Motor neuron (in vitro differentiated cells): ENCODE data around the gene MAN2B2. TPM values are rescaled to one million over a fixed set of nuclear protein-coding genes. Genes with fewer than 3 reads are reported as not detected.

Experiments
- ATAC-seq, 8 experiments: fragments of 200-7000 bp; cut with Tn5 transposase; replicated peaks in 6 of 8; 2 replicates each; pipeline ENCODE4 v1.8.0; 2021; ENCODE audit warnings: mild to moderate bottlenecking in 8 of 8, moderate library complexity in 8 of 8
- H3K27ac ChIP-seq, 2 donors: fragments of 250-450 bp; sonication (Bioruptor Pico); 2 replicates each; pipeline ENCODE4 v1.9.0; 2021; ENCODE audit warnings: antibody characterized with exemption in 2 of 2, mild to moderate bottlenecking in 2 of 2, moderate library complexity in 1 of 2
- H3K4me1 ChIP-seq, 2 donors: fragments of 250-450 bp; sonication (Bioruptor Pico); replicated peaks in 1 of 2; 2 replicates each; pipeline ENCODE4 v1.6.1; 2021; ENCODE audit warnings: antibody characterized with exemption in 2 of 2, mild to moderate bottlenecking in 2 of 2, moderate library complexity in 1 of 2
- H3K4me3 ChIP-seq, 5 donors: fragments of 250-450 bp; sonication (Bioruptor Pico); 2 replicates each; pipeline ENCODE4 v1.9.0; 2021; ENCODE audit warnings: antibody characterized with exemption in 5 of 5, mild to moderate bottlenecking in 5 of 5, moderate library complexity in 4 of 5
- WGBS, 10 experiments: fragments of 450-650 bp; shearing (Covaris generic); methylation state at CpG; one replicate each; pipeline ENCODE4 v1.0.0; 2022; 5-methylcytosine and 5-hydroxymethylcytosine counted together
- in situ Hi-C, 9 experiments: fragments of 400-800 bp; cut with MboI; loops; one replicate each; pipeline ENCODE4 v1.15.0; 2021; ENCODE audit warnings: low sequenced_read_pairs in 9 of 9, low pct_unique_long_range_greater_than_20kb in 2 of 9; ENCODE audit not compliant: unreplicated experiment in 9 of 9
- total RNA-seq, 8 experiments: library from RNA; unstranded; fragments of 300-600 nt; gene quantifications; 2 replicates each; pipeline versions ENCODE4 v1.2.3 to v1.2.4, GENCODE V29; 2022

MAN2B2 gene
- total RNA-seq, 8 experiments from 2014 or later = 4.0 to 36.3 (median 12.2) TPM

GRCh38 chr4:6605605-6606004, 30.6 kb downstream of the MAN2B2 start:
- WGBS, 10 experiments = 43 to 100% (median 100%) methylated on average over 1 to 2 of the region's 2 CpGs; no CpG with 5 or more reads in 5 of the 10 experiments
- in situ Hi-C loops = no loop called here
- no peak for ATAC-seq
- no peak overlapping the region for H3K27ac ChIP-seq
- no peaks in the 10 kb centered on the region for H3K4me1 ChIP-seq
- H3K4me3 ChIP-seq = no peak overlapping the region

- H3K27ac ChIP-seq = no peak overlapping the region
- in situ Hi-C loops = no loop called here
- no peak for ATAC-seq
These were observed 31.7 kb downstream of the MAN2B2 start for GRCh38 chr4:6606465-6607235.

GRCh38 chr4:6607368-6608055, 32.5 kb downstream of the MAN2B2 start:
- no peaks in the 10 kb centered on the region for H3K4me1 ChIP-seq
- 60 to 94% (median 86%) methylated on average over 1 to 13 of the region's 13 CpGs; no CpG with 5 or more reads in 1 of the 10 experiments for WGBS, 10 experiments
- no peak for ATAC-seq
- H3K4me3 ChIP-seq = no peak overlapping the region
- no peak overlapping the region for H3K27ac ChIP-seq
- in situ Hi-C loops = no loop called here

More at GRCh38 chr4:6606465-6607235, 31.7 kb downstream of the MAN2B2 start:
- Histone ChIP-seq H3K4me3 (no peak overlapping the region), H3K4me1 (no peaks in the 10 kb centered on the region)
- 43 to 97% (median 82%) methylated on average over 1 to 6 of the region's 10 CpGs; no CpG with 5 or more reads in 4 of the 10 experiments for WGBS, 10 experiments

GRCh38 chr4:6608758-6609414, 33.9 kb downstream of the MAN2B2 start:
- 65 to 93% (median 84%) methylated on average over 3 to 10 of the region's 28 CpGs; no CpG with 5 or more reads in 6 of the 10 experiments for WGBS, 10 experiments
- in situ Hi-C loops = no loop called here
- no peak overlapping the region for H3K4me3 ChIP-seq
- ATAC-seq = peak in 5 of 8 experiments; percentile 75 to 95 (median 91)
- H3K4me1 ChIP-seq = no peaks in the 10 kb centered on the region
- no peak overlapping the region for H3K27ac ChIP-seq

GRCh38 chr4:6609415-6610079, 34.6 kb downstream of the MAN2B2 start:
- H3K4me1 ChIP-seq = no peaks in the 10 kb centered on the region
- in situ Hi-C loops = no loop called here
- H3K27ac ChIP-seq = no peak overlapping the region
- WGBS, 10 experiments = 80 to 100% (median 93%) methylated on average over 1 to 10 of the region's 26 CpGs; no CpG with 5 or more reads in 5 of the 10 experiments
- no peak for ATAC-seq
- no peak overlapping the region for H3K4me3 ChIP-seq

GRCh38 chr4:6610856-6611430, 36.0 kb downstream of the MAN2B2 start:
- Histone ChIP-seq H3K4me3 (no peak overlapping the region), H3K27ac (no peak overlapping the region), H3K4me1 (no peaks in the 10 kb centered on the region)
- WGBS, 10 experiments = 60 to 100% (median 100%) methylated on average over 1 to 3 of the region's 24 CpGs; no CpG with 5 or more reads in 6 of the 10 experiments
- ATAC-seq = no peak
- in situ Hi-C loops = no loop called here

GRCh38 chr4:6612961-6613675, 38.1 kb downstream of the MAN2B2 start:
- H3K4me1 ChIP-seq = no peaks in the 10 kb centered on the region
- 79 to 100% (median 85%) methylated on average over 1 to 3 of the region's 3 CpGs; no CpG with 5 or more reads in 4 of the 10 experiments for WGBS, 10 experiments
- in situ Hi-C loops = no loop called here
- no peak overlapping the region for H3K27ac ChIP-seq
- no peak for ATAC-seq
- H3K4me3 ChIP-seq = no peak overlapping the region

GRCh38 chr4:6613676-6614651, 39.0 kb downstream of the MAN2B2 start:
- H3K4me3 ChIP-seq = no peak overlapping the region
- in situ Hi-C loops = no loop called here
- no peak overlapping the region for H3K27ac ChIP-seq
- 43 to 93% (median 62%) methylated on average over 1 to 7 of the region's 17 CpGs; no CpG with 5 or more reads in 4 of the 10 experiments for WGBS, 10 experiments
- ATAC-seq = no peak
- no peaks in the 10 kb centered on the region for H3K4me1 ChIP-seq

- WGBS, 10 experiments = 90 to 100% (median 97%) methylated on average over 1 to 3 of the region's 11 CpGs; no CpG with 5 or more reads in 6 of the 10 experiments
- H3K4me3 ChIP-seq = no peak overlapping the region
- no peaks in the 10 kb centered on the region for H3K4me1 ChIP-seq
- in situ Hi-C loops = no loop called here
- no peak for ATAC-seq
- H3K27ac ChIP-seq = no peak overlapping the region
These were observed 39.8 kb downstream of the MAN2B2 start for GRCh38 chr4:6614701-6615230.

- WGBS, 10 experiments = 88 to 100% (median 94%) methylated on average over 1 to 15 of the region's 18 CpGs; no CpG with 5 or more reads in 2 of the 10 experiments
- in situ Hi-C loops = no loop called here
These were observed 41.4 kb downstream of the MAN2B2 start for GRCh38 chr4:6616087-6616995.

More at GRCh38 chr4:6616087-6616995, 41.4 kb downstream of the MAN2B2 start:
- H3K4me1 ChIP-seq = no peaks in the 10 kb centered on the region
- no peak overlapping the region for H3K27ac ChIP-seq
- no peak overlapping the region for H3K4me3 ChIP-seq
- no peak for ATAC-seq
